ENCODE data around the gene KRTAP12-3. TPM values are rescaled to one million over a fixed set of nuclear protein-coding genes. Genes with fewer than 3 reads are reported as not detected.
"Not testable (repeated sequence)": the region's sequence is repeated elsewhere in the genome, so short reads cannot be mapped to it uniquely, and the experiment has no call there.

The KRTAP12-3 gene
- total and polyA plus RNA-seq, 5 experiments from 2014 or later = not detected

- Mint-ChIP-seq H3K27ac (peak overlapping the region in 1 of 10 donors; percentile 10), H3K4me1 (peaks cover 12 to 36% (median 26%) of the 10 kb centered on the region in 4 donors), H3K9me3 (peaks cover 0 to 15% (median 3%) of the 10 kb centered on the region in 9 donors)
- H3K4me3 Mint-ChIP-seq, H3K36me3 Mint-ChIP-seq, ATAC-seq, H3K27me3 Mint-ChIP-seq, POLR2A ChIA-PET, DNase-seq: not testable (repeated sequence)
Observed at GRCh38 chr21:44689740-44690139, 32.0 kb downstream of the KRTAP12-3 start.

- ATAC-seq (peak; percentile 42 to 58), DNase-seq (peak in 2 of 10 donors; percentile 39 to 40)
- Mint-ChIP-seq H3K9me3 (peaks cover 0 to 15% (median 3%) of the 10 kb centered on the region in 9 donors), H3K36me3 (peaks cover 0 to 3% (median 0%) of the 10 kb centered on the region in 3 donors), H3K27ac (peak overlapping the region in 7 of 10 donors; percentile 0 to 79 (median 52)), H3K27me3 (peaks cover 0 to 12% (median 5%) of the 10 kb centered on the region in 5 donors), H3K4me3 (peak overlapping the region in 7 of 10 donors; percentile 0 to 53 (median 19)), H3K4me1 (peaks cover 16 to 48% (median 27%) of the 10 kb centered on the region in 4 donors)
- POLR2A ChIA-PET = no interaction called here
Observed at GRCh38 chr21:44691686-44692085, 34.0 kb downstream of the KRTAP12-3 start.

- no peak for ATAC-seq
- Mint-ChIP-seq H3K27ac (no peak overlapping the region), H3K4me1 (peaks cover 16 to 57% (median 32%) of the 10 kb centered on the region in 4 donors), H3K36me3 (peaks cover 0 to 4% (median 0%) of the 10 kb centered on the region in 3 donors), H3K4me3 (no peak overlapping the region), H3K9me3 (peaks cover 0 to 15% (median 3%) of the 10 kb centered on the region in 9 donors), H3K27me3 (peaks cover 3 to 20% (median 16%) of the 10 kb centered on the region in 5 donors)
- POLR2A ChIA-PET = no interaction called here
- no peak for DNase-seq
Observed at GRCh38 chr21:44692798-44693512, 35.2 kb downstream of the KRTAP12-3 start.

GRCh38 chr21:44694776-44695175 is 37.0 kb downstream of the KRTAP12-3 start:
- peaks cover 12 to 38% (median 28%) of the 10 kb centered on the region in 5 donors for H3K27me3 Mint-ChIP-seq

GRCh38 chr21:44695184-44695583 is 37.5 kb downstream of the KRTAP12-3 start:
- Mint-ChIP-seq H3K4me3 (peak overlapping the region in 1 of 10 donors; percentile 4), H3K27me3 (peaks cover 15 to 41% (median 31%) of the 10 kb centered on the region in 5 donors)
- POLR2A ChIA-PET = interaction anchor here (1.4 kb wide), 1 partner anchor 77 kb away, joined by 3 read pairs; no protein-coding TSS in a partner anchor

More at GRCh38 chr21:44694776-44695175, 37.0 kb downstream of the KRTAP12-3 start:
- ATAC-seq (peak in 1 of 2 donors; percentile 47), DNase-seq (peak in 1 of 10 donors; percentile 23)
- Mint-ChIP-seq H3K27ac (peak overlapping the region in 3 of 10 donors; percentile 14 to 73 (median 48)), H3K36me3 (peaks cover 0 to 5% (median 2%) of the 10 kb centered on the region in 3 donors), H3K4me1 (peaks cover 16 to 72% (median 39%) of the 10 kb centered on the region in 4 donors), H3K9me3 (peaks cover 0 to 15% (median 3%) of the 10 kb centered on the region in 9 donors), H3K4me3 (peak overlapping the region in 1 of 10 donors; percentile 4)
- POLR2A ChIA-PET = interaction anchor here (0.6 to 1.4 kb wide), 2 partner anchors 71 to 76 kb away, joined by 3 to 5 read pairs; no protein-coding TSS in a partner anchor

GRCh38 chr21:44695641-44696040 is 37.9 kb downstream of the KRTAP12-3 start:
- POLR2A ChIA-PET = no interaction called here
- H3K27me3 Mint-ChIP-seq = peaks cover 15 to 42% (median 31%) of the 10 kb centered on the region in 5 donors

More at GRCh38 chr21:44695184-44695583, 37.5 kb downstream of the KRTAP12-3 start:
- ATAC-seq = no peak
- peaks cover 16 to 72% (median 37%) of the 10 kb centered on the region in 4 donors for H3K4me1 Mint-ChIP-seq
- H3K9me3 Mint-ChIP-seq = peaks cover 0 to 15% (median 3%) of the 10 kb centered on the region in 9 donors
- peak overlapping the region in 4 of 10 donors; percentile 11 to 73 (median 48) for H3K27ac Mint-ChIP-seq
- DNase-seq = no peak
- H3K36me3 Mint-ChIP-seq = peaks cover 0 to 5% (median 2%) of the 10 kb centered on the region in 3 donors

GRCh38 chr21:44696572-44696971 is 38.8 kb downstream of the KRTAP12-3 start:
- POLR2A ChIA-PET = interaction anchor here (1.0 kb wide), 1 partner anchor 38 kb away, joined by 3 read pairs; no protein-coding TSS in a partner anchor
- Mint-ChIP-seq H3K9me3 (peaks cover 0 to 15% (median 3%) of the 10 kb centered on the region in 9 donors), H3K27me3 (peaks cover 20 to 51% (median 39%) of the 10 kb centered on the region in 5 donors), H3K36me3 (peaks cover 0 to 5% (median 2%) of the 10 kb centered on the region in 3 donors), H3K4me1 (peaks cover 12 to 64% (median 29%) of the 10 kb centered on the region in 4 donors), H3K27ac (peak overlapping the region in 2 of 10 donors; percentile 29 to 37), H3K4me3 (peak overlapping the region in 1 of 10 donors; percentile 24)
- no peak for DNase-seq
- no peak for ATAC-seq

More at GRCh38 chr21:44695641-44696040, 37.9 kb downstream of the KRTAP12-3 start:
- DNase-seq (no peak), ATAC-seq (no peak)
- Mint-ChIP-seq H3K4me1 (peaks cover 16 to 72% (median 35%) of the 10 kb centered on the region in 4 donors), H3K4me3 (peak overlapping the region in 1 of 10 donors; percentile 4), H3K9me3 (peaks cover 0 to 15% (median 3%) of the 10 kb centered on the region in 9 donors), H3K27ac (peak overlapping the region in 6 of 10 donors; percentile 11 to 73 (median 38)), H3K36me3 (peaks cover 0 to 5% (median 2%) of the 10 kb centered on the region in 3 donors)

- Mint-ChIP-seq H3K4me3 (peak within 1 kb of the TSS in 4 of 10 donors; percentile 11 to 72 (median 51)), H3K4me1 (peaks cover 5 to 62% (median 24%) of the 10 kb centered on the region in 4 donors), H3K9me3 (peaks cover 0 to 14% (median 2%) of the 10 kb centered on the region in 9 donors), H3K27ac (peak within 1 kb of the TSS in 6 of 10 donors; percentile 11 to 62 (median 38)), H3K27me3 (peaks cover 24 to 59% (median 42%) of the 10 kb centered on the region in 5 donors)
- H3K36me3 Mint-ChIP-seq, ATAC-seq, DNase-seq, POLR2A ChIA-PET: not testable (repeated sequence)
Observed at GRCh38 chr21:44697172-44697810, 39.6 kb downstream of the KRTAP12-3 start, which contains the start of gene KRTAP10-12. Gene KRTAP10-12 (plus strand): TSS chr21:44697172. CDS start chr21:44697202, 30 bp downstream.

- H3K9me3 Mint-ChIP-seq = peaks cover 0 to 7% (median 0%) of the 10 kb centered on the region in 9 donors
- H3K36me3 Mint-ChIP-seq = peaks cover 0 to 2% (median 2%) of the 10 kb centered on the region in 3 donors
- peak overlapping the region in 1 of 10 donors; percentile 47 for H3K27ac Mint-ChIP-seq
- no peak for ATAC-seq
- no peak for DNase-seq
- POLR2A ChIA-PET = interaction anchor here (0.6 kb wide), 1 partner anchor 39 kb away, joined by 3 read pairs; no protein-coding TSS in a partner anchor
- H3K27me3 Mint-ChIP-seq = peaks cover 29 to 66% (median 44%) of the 10 kb centered on the region in 5 donors
- H3K4me3 Mint-ChIP-seq = peak overlapping the region in 3 of 10 donors; percentile 11 to 58 (median 54)
- H3K4me1 Mint-ChIP-seq = peaks cover 5 to 62% (median 26%) of the 10 kb centered on the region in 4 donors
Observed at GRCh38 chr21:44697811-44698734, 40.3 kb downstream of the KRTAP12-3 start.

GRCh38 chr21:44699502-44700001 is 41.8 kb downstream of the KRTAP12-3 start:
- DNase-seq = no peak

More at GRCh38 chr21:44699502-44700001, 41.8 kb downstream of the KRTAP12-3 start:
- Mint-ChIP-seq H3K9me3 (peaks cover 0 to 5% (median 0%) of the 10 kb centered on the region in 9 donors), H3K27ac (peak overlapping the region in 3 of 10 donors; percentile 9 to 88 (median 25)), H3K4me1 (peaks cover 4 to 55% (median 24%) of the 10 kb centered on the region in 4 donors), H3K4me3 (peak overlapping the region in 1 of 10 donors; percentile 48), H3K36me3 (peaks cover 0 to 2% (median 2%) of the 10 kb centered on the region in 3 donors), H3K27me3 (peaks cover 33 to 81% (median 49%) of the 10 kb centered on the region in 5 donors)
- POLR2A ChIA-PET = interaction anchor here (0.8 to 1.1 kb wide), 2 partner anchors 9 to 42 kb away, joined by 3 read pairs; partner anchors contain the start of gene KRTAP12-3
- ATAC-seq = no peak
